CD4-positive, alpha-beta T cell treated with Interleukin-2 at 100 ng/mL for 4 hours (primary cell): Measurements from ENCODE around the gene SCAI.
"Not testable (repeated sequence)": the region's sequence is repeated elsewhere in the genome, so short reads cannot be mapped to it uniquely, and the experiment has no call there.

Source experiments
- DNase-seq: peaks from one replicate; pipeline ENCODE4 v3.0.0-alpha.2; 2020; ENCODE audit warnings: low spot score

The SCAI gene

DNA sequence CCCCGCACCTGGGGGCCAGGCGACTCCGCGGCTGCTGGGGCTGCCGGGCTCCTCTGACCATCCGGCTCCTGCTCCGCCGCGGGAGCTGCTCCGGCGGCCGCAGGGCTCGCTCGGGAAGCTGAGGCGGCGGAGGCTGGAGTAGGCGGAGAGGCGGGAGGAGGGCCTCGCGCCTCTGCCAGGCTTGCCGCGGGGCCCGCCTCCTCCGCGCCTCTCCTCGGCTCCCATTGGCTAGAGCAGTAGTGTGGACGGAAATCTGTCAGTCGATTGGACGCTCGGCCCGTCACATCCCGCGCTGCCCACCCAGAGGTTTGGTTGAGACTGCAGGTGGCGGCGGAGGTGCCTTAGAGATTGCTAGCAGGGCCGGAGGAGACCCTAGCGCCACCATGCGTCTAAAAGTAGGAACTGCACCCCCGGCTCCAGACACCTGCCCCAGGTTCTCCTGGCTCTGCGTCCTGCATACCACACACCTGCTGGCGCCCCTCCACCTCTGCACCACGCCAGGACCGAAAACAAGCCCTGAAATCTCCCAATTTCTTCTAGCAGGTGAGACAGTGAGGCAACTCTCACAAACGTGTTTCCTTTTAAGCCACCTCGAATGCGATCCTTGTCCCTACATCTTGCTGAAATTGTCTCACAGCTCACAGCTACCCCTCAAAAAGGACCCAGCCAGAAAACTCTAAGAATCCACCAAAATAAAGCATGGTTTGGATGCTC, at the start of gene SCAI:
SCAI (minus strand) TSS at position 152 of the 714 bp plus-strand sequence; CDS start at position 61, 91 bp downstream.
- peak; percentile 99 for DNase-seq

DNA sequence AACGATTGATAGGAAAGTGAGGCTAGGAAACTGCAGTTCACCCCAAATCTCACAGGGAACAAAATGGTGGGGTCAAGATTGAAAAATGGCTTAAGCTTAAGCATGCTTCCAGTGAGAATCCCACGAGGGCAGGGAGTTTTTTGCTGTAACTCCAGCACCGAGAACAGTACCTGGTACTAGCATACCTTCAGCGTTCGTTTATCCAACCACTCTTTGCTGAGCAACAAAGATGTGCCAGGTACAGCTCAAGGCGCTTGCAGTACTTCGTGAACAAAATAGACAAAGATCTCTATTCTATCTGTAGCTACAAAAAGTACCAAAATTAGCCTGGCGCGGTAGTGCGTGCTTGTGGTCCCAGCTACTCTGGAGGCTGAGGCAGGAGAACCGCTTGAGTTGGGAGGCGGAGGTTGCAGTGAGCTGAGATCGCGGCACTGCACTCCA, 47.1 kb upstream of the SCAI start:
- peak; percentile 6 for DNase-seq

DNA sequence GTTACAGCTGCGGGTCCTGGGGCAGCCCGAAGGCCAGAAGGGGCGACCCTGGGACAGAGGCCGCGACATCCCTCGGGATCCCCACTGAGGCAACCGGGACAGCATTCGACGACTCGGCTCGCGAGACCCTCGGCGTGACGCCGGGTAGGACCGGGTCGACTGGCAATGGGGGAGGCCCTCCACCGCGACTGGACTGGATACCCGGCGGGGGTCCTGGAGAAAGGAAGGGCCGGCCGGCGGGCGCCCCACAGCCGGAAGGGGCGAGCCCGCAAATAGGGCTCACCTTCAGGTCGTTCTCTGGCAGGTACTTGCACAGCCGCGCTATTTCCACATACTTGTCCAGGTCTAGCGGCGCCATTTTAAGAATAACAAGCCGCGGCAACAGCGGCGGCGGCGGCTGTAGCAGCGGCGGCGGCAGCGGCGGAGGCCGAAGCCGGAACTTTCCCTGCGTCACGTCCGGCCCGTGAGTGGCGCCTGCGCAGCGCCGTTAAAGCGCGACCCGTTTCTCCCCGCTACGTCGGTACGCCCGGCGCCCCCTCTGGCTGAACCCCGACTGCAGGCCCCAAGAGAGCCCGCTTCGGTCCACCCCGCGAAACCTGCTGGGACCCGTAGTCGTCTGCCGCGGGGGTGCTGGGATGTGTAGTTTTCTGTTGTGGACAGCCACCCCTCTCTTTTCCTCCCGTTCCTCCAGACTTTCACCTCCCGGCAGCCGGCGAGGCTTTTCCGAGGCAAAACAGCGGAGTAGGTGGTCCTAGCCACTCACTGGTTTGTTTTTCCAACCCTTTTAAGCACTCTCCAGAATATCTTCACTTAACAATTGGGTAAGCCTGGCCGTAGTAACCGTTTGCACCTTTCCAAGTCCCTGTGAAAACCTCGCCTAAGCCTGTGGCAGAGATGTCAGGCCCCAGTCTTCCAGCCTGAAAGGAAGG, 46.3 kb upstream of the SCAI start, which contains the start of gene PPP6C:
PPP6C (minus strand) TSS at position 443 of the 929 bp plus-strand sequence; CDS start at position 358, 85 bp downstream.
- peak; percentile 96 for DNase-seq

DNA sequence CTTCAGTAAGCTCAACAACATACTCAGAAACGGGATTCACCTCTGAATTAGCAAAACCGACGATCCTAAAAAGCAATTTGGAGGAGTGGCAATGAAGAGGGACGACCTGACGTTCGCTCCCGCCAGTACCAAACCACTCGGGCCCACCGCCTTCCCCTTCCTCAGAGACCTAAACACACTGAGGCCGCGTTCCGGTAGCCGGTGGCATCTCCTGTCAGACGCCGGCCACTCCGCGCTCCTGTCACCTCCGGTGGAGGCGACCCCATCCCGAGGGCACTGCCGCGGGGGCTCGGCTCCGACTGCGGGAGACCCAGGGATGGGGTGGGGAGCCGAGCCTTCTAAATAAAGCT, 45.7 kb upstream of the SCAI start:
- DNase-seq, result peak; percentile 12

DNA sequence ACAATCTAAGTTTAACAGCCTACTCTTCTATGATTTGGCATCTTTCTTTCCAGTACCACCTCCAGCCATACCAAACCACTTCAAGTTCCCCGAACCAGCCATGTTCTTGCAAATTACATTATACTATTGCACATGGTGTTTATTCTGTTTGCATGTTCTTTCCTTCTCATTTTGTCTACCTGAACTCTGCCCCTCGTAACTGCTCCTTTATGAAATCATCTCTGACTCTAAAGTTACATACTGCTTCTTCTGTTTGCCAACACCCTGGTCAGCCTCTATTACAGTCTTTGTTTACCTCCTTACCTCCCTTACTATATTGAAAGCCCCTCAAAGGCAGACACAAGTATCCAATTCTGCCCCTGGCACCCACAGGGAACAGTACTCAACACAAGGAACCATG, 40.2 kb upstream of the SCAI start:
- no peak for DNase-seq

- DNase-seq, result no peak
Observed at GRCh38 chr9:125183054-125183453, 39.7 kb upstream of the SCAI start.

- not testable (repeated sequence) for DNase-seq
Observed at GRCh38 chr9:125181756-125182155, 38.4 kb upstream of the SCAI start.

DNA sequence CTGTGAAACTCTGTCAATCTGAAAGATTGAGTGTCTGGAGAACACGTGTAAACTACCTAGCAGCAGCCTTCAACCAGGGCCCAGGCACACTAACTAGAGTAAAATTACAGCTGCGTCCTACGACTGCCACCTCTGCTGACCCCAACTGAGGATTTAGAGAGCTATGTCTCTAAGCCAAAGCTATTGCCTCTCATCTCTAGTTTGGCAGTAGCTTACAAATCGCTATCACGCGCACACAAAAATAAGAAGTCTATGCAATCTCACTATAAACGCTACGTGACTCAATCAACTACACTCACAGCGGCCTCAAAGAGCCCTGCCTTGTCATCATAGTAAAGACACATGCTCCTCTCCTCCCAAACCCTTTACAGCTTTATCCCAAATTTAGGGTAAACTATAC, 37.5 kb upstream of the SCAI start:
- DNase-seq, result no peak

DNA sequence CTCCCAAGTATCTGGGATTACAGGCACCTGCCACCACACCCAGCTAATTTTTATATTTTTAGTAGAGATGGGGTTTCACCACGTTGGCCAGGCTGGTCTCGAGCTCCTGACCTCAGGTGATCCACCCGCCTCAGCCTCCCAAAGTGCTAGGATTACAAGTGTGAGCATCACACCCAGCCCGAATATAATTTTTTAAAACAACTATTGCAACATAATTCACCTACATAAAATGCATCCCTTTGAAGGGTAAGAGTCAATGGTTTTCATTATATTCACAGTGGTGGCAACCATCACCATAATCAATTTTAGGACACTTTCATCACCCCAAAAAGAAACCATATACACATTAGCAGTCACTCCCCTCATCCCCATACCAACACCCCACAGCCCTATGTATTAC, 36.4 kb upstream of the SCAI start:
- not testable (repeated sequence) for DNase-seq

- no peak for DNase-seq
Observed at GRCh38 chr9:125177888-125178287, 34.6 kb upstream of the SCAI start.

DNA sequence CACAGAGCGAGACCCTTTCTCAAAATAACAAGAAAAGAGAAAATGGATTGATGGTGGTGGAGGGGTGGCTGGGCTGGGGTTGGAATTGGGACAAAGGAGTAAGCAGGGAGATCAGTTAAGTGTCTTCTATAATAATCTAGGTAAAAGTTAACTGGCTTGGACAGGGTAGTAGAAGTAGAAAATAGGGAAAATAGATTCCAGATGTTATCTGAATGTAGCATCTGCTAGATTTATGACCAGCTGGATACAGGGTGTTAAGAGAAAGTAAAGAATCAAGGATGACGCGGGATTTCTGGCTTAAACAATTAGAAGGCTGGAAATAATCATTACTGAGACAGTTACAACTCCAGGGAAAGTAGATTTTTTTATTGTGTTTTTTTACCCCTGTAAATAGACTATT, 33.3 kb upstream of the SCAI start:
- no peak for DNase-seq

- no peak for DNase-seq
Observed at GRCh38 chr9:125172031-125172755, 28.9 kb upstream of the SCAI start.

DNA sequence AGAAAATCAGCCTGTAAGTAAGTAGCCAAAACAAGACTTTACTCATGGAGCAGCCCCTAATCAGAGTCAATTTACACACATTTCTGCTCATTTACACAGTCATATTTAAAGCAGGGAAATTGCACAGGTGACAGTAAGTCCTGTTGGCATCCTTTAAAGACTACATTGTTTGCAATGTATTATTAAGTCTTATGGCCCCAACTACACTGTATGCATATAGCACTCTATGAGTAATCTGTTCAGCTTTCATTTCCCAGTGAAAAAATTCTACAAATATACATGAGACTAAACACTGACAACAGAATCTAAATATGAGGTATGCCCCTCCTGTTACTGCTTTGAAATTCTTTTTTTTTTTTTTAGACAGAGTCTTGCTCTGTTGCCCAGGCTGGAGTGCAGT, 26.6 kb upstream of the SCAI start:
- no peak for DNase-seq

DNA sequence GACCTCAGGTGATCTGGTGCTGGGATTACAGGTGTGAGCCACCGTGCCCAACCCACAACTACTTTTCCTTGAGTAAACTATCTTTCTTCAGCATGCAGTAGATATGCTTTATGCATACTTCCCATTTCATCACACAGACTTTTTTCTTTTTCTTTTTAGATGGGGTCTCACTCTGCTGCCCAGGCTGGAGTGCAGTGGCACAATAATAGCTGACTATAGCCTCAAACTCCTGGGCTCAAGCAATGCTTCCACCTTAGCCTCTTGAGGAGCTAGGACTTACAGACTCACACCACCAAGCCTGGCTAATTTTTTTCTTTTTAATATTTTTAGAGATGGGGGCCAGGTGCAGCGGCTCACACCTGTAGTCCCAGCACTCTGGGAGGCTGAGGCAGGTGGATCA, 23.4 kb upstream of the SCAI start:
- no peak for DNase-seq

- DNase-seq, result not testable (repeated sequence)
Observed at GRCh38 chr9:125162891-125163290, 19.6 kb upstream of the SCAI start.

- DNase-seq, result no peak
Observed at GRCh38 chr9:125161284-125161918, 18.1 kb upstream of the SCAI start.

GRCh38 chr9:125160750-125161149, 17.4 kb upstream of the SCAI start:
- DNase-seq, result no peak

- no peak for DNase-seq
Observed at GRCh38 chr9:125156551-125156950, 13.2 kb upstream of the SCAI start.

DNA sequence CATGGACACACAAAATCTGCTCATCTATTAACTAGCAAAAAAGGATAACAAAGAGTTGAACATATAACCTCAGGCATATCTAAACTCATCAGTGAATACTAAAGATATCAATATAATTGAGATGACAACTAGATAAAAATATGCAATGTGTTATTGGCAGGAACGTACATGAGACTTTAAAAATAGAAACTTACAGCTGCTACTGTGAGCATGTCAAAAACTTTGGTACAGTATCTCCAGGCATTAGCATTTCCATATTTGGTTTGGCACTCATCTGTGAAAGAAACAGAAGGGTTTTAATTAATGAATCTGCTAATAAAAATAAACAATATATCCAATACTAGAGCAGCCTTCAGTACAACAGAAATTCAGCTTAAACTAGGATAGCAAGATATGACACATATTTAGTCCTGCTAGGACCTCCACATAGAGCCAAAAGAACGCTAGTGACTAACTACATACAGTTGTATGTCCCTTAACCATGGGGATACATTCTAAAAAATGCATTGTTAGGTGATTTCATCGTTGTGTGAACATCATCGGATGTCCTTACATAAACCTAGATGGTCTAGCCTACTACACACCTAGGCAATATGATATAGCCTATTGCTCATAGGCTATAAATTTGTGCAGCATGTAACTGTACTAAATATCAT, 10.5 kb upstream of the SCAI start:
- no peak for DNase-seq

DNA sequence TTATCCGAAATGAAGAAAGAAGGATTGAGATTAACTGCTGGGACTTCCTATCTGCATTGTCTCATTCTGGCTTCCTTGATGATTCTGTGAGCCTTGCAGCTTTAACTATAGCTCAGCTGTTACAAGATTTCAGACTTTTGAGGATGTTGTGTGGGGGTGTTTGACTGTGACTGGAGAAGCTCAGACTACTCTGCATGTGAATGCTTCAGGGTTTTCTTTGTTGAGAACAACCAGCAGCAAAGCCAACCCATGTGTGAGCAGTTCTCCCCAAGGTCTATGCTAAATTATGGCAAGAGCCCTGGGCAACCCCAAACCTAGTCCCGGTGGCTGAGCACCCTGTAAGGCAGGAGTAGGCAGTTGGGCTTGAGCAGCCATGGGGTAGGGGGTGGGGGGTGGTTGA, 8.4 kb upstream of the SCAI start:
- DNase-seq, result no peak
